ENCODE results near the gene CAPN10.
A peak's percentile ranks its signal among the peaks of the same experiment; 100 is the strongest.

The CAPN10 gene

DNA sequence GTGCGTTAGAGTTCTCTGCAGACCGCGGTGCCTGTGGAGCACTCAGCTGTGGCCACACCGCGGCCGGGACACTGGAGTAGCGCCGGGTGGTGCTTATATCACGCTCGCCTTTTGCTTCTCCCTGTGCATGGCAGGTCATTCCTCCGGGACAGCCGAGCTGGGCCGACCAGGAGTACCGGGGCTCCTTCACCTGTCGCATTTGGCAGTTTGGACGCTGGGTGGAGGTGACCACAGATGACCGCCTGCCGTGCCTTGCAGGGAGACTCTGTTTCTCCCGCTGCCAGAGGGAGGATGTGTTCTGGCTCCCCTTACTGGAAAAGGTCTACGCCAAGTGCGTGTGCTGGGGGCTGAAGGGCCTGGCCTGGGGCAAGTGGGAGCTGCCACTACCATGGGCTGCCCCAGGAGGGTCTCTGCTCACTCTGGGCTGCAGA is 4.2 kb downstream of the CAPN10 start:
- no peak for DNase-seq

DNA sequence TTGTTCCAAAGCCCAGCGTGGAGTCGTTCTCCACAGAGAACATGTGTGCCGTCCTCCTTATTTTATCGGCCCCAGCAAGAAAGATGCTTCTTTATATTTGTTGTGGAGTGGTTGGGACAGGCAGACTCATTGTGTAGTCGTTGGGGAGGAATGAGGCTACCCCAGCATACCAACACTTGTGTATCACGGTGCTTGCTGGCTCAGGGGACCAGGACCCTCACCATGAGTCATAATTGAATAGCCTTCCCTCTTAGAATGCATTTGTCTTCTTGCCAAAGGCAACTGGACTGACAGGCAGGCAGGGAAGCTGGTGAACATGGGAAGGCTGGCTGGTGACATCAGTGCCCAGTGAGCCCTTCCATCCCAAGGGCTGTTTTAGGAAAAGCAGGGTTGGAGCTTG is 4.7 kb downstream of the CAPN10 start:
- DNase-seq, result no peak

DNA sequence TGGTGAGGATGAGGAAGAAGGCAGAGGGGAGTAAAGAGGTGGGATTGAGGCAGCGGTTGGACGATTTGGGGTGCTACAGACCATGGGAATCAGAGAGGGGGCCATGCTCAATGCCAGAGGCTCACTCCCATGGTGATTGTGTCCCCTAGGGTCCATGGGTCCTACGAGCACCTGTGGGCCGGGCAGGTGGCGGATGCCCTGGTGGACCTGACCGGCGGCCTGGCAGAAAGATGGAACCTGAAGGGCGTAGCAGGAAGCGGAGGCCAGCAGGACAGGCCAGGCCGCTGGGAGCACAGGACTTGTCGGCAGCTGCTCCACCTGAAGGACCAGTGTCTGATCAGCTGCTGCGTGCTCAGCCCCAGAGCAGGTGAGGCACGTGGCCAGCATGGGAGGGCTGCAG is 5.2 kb downstream of the CAPN10 start:
- DNase-seq, result no peak

DNA sequence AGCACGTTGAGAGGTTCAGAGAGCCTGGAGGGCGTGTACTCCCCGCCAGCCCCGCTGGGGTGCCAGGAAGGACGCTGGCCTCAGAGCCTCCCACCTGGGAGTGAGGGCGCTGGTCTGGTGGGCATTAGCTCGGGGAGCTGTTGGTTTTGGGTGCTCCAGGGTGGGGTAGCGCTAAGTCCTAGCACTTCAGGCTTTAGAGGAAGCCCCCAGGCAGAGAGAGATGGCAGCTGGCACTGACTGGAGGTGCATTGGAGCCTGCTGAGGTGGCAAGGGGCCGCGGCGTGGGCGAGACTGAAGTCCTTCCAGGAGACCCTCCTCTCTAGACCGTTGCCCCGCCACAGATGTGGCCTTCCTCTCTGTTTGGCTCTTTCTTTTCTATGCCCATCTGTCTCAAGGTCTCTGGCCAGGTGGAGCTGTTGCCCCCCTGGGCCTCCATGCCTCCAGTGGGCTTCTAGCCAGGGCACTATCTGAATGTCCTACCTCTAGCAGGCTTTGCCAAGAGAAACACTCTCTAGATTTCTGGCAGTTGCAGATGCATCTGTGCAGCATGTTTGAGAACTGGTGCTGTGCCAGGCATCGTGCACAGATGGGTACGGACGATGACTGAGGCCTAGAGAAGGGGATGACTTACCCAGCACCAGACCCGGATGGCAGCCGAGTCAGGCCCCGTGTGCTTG is 6.6 kb downstream of the CAPN10 start:
- peak; percentile 87 for DNase-seq

DNA sequence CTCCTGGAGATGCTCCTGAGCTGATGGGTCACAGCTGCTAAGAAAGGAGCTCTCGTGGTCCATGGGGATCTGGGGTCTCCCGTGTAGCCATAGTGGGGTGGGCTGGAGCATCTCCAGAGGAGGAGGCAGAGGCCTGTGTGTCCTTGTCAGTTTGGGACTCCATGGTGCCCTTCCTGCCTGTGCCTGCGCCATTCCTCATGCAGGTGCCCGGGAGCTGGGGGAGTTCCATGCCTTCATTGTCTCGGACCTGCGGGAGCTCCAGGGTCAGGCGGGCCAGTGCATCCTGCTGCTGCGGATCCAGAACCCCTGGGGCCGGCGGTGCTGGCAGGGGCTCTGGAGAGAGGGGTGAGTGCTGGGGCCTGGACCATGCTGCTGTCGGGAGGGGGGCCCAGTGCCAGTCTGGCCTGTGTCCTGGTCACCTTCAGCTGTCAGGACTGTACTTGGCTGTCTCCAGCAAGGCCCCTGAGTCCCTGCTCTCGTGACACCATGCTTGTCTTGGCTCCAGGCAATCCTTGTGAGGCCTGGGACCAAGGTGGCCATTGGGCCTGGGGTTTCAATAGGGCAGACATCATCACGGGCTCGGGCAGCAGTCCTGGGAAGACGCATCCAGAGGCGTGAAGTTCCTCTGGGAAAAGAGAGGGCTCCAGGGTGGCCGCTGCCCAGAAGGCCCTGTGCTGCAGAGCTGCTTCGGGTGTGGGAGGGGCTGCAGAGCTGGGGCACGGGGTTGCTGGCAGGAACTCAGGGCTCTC is 7.3 kb downstream of the CAPN10 start:
- DNase-seq, result no peak

DNA sequence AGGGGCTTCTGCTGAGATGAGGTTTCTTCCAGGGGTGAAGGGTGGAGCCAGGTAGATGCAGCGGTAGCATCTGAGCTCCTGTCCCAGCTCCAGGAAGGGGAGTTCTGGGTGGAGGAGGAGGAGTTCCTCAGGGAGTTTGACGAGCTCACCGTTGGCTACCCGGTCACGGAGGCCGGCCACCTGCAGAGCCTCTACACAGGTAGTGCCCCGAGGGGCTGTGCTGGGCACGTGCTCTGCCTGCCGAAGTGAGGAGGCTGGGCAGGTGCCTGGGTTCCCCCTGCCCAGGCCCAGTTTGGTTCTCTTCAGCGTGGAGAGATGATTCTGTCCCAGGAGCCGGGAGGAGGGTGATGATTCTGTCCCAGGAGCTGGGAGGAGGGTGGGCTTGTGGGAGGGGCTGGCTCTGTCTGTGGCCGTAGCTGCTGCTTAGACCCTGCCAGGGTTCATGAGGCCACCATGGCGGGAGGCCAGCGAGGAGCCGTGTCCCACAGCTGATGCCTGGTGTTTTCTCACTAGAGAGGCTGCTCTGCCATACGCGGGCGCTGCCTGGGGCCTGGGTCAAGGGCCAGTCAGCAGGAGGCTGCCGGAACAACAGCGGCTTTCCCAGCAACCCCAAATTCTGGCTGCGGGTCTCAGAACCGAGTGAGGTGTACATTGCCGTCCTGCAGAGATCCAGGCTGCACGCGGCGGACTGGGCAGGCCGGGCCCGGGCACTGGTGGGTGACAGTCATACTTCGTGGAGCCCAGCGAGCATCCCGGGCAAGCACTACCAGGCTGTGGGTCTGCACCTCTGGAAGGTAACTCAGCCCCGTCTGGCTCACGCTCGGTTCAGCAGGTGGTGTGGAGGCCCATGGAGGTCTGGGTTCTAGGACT is 8.2 kb downstream of the CAPN10 start:
- DNase-seq, result no peak

DNA sequence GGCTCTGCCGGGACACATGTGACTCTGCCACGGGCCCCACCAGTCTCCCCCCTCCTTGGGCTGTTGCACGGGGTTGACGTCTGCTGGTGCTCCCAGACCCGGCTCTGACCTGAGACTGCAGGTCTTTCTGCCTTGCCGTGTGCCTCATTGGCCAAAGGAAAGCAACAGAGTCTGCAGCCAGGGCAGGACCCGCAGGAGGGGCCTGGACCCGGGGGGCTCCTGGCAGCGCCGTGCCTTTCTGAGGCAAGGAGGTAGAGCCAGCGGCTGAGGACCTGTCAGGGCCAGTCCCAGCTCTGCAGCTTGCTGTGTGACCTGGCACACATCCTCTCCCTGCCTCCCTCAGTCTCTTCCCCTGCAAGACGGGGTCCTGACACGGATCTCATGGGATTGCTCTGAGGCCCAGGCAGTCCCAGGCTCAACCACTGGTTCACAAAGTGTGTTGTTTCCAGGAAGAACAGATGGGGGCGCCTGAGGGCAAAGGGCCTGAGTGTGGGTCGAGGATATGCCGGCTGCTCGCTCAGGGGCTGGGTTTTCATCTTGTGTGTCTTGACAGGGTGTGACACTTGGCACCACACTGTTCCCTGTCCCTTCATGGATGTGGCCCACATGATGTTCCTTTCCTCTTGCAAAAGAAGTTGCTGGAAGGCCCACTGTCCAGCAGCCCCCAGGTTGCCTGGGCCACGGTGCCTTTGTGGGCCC is 9.0 kb downstream of the CAPN10 start:
- no peak for DNase-seq

DNA sequence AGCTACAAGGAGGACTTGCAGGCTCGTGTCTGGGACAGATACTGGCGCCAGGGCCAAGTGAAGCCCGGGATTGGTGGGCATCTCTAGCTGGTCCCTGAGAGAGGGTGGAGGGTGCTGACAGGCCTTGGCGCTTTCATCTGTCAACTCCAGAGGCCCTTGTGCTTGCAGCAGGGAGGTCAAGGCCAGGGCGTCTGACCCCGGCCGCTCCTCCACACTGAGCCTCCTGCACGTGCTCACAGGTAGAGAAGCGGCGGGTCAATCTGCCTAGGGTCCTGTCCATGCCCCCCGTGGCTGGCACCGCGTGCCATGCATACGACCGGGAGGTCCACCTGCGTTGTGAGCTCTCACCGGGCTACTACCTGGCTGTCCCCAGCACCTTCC is 9.5 kb downstream of the CAPN10 start:
- DNase-seq, result no peak

DNA sequence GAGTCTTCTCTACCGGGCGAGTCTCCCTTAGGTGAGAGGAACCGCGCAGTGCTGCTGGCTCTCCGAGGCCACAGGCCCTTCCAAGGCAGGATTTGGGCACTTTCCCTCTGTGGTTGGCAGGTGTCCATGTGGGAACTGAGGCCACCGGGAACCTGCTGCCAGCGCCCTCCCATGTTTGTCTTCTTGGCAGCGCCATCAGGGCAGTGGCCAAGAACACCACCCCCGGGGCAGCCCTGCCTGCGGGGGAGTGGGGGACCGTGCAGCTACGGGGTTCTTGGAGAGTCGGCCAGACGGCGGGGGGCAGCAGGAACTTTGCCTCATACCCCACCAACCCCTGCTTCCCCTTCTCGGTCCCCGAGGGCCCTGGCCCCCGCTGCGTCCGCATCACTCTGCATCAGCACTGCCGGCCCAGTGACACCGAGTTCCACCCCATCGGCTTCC is 10.0 kb downstream of the CAPN10 start:
- DNase-seq, result peak; percentile 63

DNA sequence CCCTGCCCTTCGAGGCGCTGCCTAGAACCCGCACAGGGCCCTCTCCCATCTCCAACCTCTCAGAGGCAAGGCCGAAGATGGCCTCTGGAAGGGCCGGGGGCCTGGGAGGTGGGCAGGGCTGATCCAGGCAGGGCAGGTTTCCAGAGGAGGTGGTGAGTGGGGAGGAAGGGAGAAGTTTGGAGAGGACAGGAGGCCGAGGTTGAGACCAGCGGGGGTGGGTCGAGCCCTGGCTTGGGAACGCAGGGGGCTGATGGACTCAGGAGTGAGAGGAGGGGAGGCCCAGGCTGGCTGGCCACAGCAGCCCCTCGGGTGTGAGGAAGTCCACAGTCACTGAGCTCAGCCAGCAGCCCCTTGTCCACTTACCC is 10.5 kb downstream of the CAPN10 start:
- DNase-seq, result no peak

DNA sequence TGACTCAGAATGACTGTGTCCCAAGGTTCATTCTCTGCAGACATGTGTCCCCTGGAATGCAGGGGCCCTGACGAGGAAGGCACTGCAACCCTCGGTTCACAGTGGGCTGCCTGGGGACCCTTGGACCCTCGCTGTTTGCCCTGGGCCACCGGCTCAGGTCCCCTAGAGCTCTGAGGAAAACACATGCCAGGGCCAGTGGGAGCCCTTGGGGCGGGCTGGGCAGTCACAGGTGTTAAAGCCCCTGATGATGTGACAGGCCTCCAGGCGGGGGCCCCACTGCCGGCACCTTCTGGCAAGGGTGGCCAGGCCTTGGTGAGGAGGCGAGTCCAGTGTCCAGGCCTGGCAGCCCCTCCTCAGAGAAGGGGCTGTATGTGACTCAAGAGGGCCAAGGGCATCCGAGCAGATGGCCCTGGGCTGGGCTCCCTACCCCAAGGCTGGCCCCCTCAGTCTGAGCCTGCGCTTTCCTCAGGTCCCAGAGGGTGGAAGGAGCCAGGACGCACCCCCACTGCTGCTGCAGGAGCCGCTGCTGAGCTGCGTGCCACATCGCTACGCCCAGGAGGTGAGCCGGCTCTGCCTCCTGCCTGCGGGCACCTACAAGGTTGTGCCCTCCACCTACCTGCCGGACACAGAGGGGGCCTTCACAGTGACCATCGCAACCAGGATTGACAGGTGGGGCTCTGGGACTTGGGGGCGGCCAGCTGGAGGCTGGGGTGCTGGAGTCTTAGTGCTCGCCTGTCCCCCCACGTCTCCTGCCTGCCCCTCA is 11.1 kb downstream of the CAPN10 start:
- DNase-seq, result no peak

DNA sequence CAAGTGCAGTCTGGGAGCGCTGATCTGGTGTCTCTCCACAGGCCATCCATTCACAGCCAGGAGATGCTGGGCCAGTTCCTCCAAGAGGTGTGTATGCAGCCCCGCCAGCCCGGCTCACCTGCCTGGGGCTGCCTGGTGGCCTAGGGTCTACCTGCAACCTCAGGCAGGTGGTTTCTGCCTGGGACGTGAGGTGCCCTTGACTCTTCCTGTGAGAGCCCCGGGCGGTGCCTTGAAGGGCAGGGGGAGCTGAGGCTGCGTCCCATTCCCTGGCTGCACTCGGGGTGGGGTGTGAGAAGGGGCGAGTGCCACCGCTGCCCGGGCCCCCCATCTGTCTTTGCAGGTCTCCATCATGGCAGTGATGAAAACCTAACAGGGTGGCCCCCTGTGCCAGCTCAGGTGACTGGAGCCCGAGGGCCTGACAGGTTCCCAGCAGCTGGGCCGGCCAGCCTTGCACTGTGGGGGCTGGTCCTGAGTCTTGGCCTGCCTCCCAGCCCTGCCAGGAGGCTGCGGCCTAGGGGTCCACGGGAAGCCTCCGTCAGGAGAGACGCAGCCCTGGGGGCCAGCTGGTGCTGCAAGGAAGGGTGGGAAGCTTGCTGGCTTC is 11.9 kb downstream of the CAPN10 start:
- no peak for DNase-seq

DNA sequence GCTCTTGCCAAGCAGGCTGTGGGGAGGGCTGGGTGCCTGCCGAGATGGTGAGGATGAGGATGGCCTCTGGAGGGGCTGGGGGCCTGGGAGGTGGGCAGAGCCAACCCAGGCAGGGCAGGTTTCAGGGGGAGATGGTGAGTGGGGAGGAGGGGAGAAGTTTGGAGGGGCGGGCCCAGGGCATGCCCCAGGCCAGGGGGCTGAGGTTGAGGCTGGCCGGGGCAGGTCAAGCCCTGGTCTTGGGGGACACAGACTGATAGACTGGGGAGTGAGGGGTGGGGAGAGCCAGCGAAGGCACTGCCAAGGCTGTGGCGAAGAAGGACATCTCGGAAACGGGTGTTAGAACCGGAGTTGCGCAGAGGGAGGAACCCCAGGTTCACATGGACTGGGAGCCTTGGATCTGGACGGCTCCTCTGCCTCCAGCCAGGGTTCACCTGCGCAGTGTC is 12.6 kb downstream of the CAPN10 start:
- DNase-seq, result no peak

DNA sequence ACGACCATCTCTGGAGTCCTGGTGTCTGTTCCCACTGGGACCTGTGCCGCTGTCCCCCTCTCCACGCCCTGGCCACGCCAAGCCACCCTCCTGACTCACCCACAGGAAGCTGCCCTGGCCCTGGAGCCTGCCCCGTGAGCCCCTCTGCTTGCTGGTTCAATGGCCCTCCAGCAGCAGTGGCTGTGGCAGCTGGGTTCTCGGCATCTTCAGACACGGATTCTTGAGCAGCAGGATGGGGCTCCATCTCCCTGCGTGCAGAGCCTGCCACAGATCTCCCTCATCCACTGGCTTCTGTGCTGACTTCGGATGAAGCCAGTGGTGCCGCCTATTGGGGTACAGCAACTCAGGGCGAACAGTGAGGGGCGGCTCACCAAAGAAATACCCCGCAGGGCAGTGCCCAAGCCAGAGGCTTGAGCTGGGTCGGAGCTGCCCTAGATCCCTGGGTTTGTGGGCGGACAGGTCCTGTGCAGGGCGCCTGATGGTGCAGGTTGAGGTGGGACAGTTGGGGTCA is 14.0 kb downstream of the CAPN10 start:
- DNase-seq, result no peak

DNA sequence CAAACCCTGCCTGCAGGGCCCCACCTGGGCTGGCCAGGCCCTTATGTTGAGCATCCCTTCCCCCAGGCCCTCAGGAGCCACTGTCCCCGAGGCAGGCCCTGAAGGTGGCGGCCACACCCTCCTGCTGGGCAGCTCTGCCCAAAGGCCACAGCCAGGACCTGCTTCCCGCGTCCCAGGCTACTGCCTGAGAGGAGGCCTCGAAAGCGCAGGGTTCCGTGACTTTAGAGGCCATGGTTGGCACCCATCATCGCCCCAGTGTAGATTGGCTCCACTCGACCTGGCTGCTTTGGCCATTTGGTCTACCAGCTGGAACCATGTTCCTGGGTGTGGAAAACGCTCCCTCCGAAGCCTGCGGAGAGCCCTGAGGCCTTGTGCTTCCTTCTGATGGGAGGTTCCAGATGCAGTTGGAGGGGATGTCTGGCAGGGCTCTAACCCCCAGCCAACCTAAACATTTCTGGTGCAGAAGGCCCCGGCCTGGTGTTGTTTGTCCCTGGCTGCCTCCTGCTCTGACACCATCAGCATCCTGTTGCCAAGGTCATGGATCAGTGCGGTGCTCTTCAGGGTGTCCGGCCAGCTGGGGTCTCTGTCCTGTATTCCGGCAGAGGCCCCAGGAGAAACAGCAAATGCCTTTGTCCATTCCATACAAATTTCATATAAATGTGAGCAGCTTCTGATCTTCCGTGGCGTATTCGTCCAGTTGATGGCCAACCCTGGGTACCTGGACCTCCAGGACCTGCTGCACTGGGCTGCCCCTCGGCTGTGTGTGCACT is 14.7 kb downstream of the CAPN10 start:
- no peak for DNase-seq

DNA sequence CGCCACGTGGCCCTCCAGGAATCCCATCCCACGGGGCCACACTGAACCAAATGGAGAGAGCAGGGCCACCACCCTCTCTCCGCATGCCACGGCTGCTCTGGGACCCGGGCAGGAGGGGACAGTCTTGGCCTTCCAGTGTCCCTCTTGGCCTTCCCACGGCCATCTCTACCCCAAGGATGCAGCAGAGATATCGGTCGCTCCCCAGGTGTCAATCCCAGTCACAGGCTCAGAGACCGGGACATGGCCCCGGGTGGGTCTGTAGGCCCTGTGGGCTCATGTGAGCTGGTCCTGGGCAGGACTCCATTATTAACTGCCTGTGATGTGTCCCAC is 15.3 kb downstream of the CAPN10 start:
- no peak for DNase-seq

DNA sequence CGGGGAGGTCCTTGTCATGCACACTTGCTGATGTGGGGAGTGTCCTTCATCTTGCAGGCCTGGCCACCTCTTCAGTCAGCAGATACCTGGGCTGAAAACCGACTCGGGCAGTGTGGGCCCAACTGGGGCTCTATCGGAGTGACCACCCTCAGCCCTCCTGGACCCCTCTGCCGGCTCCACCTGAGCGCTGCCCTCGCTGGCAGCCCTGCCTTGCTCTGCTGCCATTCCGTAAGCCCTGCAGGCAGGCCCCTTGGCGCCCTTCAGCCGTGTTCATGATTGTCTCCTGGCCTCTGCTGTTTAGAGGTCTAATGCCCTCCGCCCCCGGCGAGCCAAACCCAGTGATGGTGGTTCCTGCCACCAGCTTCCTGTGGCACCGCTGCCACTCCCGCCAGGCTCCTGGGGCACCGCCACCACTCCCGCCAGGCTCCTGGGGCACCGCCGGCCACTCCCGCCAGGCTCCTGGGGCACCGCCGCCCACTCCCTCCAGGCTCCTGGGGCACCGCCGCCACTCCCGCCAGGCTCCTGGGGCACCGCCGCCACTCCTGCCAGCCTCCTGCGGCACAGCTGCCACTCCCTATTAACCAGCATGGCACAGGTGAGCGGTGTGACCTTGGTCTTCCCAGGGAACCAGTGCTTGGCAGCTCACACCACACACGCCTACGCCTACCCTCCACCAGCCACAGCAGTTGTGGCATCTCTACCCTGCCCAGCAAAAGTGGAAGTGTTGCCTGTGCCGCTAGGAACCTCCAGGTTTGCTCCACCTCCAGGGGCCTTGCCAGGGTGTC is 15.9 kb downstream of the CAPN10 start:
- DNase-seq, result no peak

DNA sequence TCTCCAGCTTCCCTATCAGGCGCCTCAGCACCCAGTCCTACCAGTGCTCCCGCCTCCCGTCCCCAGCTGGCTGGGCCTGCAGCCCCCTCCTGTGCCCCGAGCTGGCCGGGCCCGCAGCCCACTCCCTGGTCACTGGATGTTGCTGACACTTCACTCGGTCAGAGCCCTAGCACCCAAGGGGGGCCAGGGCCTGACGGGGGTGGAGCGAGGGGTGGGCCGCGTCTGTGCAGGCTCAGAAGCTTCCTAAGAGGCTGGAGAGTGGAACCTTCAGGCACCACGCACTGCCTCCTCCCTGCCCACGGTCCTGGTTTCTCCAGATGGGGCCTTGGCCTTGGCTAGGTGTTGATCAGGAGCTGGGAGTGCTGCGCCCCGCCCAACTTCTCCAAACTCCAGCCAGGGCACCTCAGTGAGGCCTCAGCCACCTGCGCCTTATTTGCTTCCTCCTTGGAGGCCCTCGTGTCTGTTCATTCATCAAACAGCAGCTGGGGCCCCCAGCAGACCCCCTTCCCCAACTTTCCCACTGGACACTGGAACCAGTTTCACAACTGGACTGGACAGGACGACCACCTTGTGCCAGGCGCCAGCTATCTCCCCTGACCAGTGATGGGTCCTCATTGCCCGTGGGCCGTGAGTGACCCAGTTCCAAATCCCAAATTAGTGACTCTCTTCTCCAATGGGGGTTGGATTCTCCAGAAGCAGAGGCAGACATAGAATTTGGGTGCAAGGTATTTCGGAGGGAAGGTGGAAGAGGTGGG is 16.7 kb downstream of the CAPN10 start:
- DNase-seq, result no peak

DNA sequence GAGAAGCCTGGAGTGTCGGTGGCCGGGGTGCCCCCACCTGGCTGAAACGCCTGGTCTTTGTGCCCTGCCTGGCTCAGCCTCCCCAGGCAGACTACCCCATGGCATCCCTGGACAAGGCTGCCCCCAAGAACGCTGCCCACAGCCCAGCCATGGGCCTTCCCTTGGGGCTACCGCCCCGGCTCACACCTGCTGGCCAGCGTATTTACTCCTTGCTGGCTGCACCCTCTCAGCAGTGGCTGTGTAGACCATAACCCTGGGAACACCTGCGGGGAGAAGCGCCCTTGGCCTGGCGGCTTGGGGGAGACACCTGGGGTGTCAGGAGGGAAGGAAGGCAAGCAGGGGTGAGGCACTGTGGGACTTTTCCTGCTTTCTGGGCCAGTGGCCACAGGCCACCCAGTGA is 17.3 kb downstream of the CAPN10 start:
- DNase-seq, result no peak
